Smooth muscle cell of the brain vasculature (primary cell): Measurements from ENCODE around the gene PREB.

ENCODE experiments used
- DNase-seq: peaks from one replicate; pipeline ENCODE4 v3.0.0-alpha.2; 2012; ENCODE audit warnings: low read depth, low spot score

Gene PREB

DNA sequence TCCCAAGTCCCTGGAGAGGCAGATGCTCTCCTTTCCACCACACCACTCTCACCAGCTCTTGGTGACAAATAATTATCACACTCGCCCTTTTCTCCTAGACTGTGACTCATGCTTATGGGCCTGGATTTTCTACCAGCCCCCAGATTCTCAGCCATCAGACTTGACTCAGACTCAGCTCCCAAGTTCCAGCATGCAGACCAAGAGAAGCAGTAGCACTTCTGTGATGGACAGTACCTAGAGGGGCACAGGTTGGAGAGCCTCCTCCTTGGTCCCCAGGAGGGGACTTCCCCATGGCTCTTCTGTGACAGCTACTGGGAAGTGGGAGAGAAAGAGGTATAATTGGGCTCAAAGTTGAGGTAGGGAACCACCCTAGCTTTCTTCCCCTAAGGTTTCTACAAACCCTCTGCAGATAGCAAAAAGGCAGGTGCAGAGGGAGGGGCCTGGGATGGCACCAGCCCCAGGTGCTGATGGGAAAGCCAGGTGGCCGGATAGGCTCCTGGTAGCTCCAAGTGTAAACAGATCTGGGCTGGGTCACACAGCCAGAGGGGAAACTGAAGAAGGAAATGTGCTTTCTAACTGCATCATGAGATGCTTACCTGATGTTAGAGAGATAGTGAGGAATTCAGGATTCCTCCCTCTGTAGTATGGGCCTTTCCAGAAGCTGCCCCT lies 18.5 kb upstream of the PREB start:
- no peak for DNase-seq

DNA sequence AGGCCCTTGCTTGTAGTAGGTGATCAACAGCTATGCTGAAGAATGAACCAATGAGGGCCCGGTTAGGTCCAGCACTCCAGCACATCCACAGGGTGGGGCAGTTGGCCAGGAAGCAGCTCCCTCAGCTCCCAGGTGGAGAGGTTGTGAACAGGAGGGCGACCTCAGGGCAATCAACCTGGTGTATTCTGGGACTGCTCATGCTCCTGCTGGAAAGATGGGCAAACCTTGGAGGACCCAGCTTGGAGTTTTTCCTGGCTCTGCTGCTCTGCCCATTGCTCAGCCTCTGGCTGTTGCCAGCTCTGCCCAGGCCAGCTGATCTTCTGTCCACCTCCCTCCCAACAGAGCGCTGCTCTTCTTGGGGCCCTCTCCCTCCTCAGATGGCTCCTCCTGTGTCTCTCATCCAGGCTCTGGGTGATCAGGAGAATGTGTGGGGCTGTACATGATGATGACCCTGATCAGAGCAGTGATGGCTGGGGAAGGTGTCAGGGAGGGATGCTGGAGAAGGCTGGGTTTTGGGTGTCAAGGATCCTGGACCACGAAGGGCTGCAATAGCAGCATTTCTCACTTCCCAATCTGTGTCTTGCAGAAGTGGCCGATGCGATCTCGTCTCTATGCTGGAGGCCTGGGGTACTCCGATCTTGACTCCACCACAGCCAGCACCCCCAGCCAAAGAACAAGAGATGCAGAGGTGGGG lies 17.8 kb upstream of the PREB start:
- no peak for DNase-seq

DNA sequence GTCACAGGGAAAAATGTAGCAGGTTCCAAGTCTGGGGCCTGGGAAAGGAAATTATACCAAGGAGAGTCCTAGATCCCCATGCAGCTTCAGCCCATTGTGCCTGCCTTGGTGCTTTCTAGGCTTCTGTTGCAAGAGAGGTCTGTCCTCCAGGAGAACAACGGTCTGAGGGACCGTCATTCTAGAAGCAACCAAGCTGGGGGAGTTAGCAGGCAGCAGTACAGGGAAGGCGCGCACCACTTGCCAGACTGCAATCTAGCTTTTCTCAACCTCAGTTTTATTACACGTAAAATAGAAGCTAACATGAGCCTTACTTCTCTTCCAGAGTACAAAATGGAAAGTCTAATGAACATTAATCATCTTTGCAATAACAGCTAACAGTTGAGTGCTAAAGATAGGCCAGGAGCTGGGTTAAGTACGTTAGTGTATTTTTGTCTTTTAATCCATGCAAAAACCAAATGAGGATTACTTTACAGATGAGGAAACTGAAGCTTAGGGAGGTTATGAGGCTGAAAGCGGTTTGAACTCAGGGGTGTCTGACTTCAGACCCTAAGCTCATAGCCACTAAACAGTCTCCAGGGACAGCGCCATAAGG lies 16.3 kb upstream of the PREB start:
- no peak for DNase-seq

DNA sequence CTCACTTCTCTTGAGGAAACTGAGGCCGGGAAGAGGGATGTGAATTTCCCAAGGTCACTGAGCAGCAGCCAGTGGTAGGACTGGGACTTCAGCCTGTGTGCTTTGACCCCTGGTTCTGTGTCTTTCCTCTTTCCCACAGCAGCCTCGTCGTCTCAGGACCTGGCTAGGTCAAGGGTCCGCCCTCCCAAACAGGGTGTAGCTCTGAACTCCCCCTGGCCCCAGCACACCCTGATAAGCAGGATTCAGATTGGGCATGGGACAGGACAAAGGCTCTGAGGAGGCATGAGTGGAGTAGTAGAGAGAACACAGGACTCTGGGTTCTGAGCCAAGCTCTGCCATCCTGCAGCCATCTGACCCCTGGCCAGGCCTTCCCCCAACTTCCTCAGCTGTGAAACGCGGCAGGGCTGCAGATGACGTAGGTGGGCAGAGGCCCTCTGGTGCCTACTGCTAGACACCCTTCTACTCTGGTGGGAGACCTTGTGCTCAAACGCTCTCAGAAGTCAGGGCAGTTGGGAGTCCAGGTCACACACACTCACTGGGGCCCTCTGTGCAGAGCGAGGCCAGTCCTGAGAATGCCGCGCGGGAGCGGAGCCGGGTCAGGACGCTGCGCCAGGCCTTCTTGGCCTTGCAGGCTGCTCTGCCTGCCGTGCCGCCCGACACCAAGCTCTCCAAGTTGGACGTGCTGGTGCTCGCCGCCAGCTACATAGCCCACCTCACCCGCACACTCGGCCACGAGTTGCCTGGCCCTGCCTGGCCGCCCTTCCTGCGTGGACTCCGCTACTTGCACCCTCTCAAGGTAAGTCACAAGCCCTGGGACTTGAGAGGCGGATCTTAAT lies 15.4 kb upstream of the PREB start:
- no peak for DNase-seq

GRCh38 chr2:27148801-27149439 lies 14.5 kb upstream of the PREB start, which contains the start of gene TCF23:
TCF23 (plus strand) TSS chr2:27149004; CDS start chr2:27149134, 130 bp downstream.
- DNase-seq = no peak

DNA sequence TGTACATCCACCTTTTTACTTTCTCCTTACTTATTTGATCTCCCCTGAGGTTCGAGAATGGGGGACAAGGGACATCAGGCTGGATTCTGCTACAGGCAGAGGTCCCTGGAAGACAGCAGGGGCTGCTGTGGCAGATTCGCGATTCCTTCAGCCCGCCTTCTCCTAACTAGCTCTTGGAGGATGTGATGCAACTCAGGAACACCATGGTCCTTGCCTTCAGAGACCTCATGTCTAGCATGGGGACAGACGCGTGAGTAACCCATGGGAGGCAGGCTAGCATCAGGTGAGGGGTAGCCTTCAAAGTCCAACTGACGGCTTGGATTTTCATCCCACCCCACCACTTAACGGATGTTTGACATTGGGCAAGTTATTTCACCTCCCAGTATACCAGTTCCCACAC lies 13.5 kb upstream of the PREB start:
- no peak for DNase-seq

GRCh38 chr2:27145682-27146081 lies 11.2 kb upstream of the PREB start:
- DNase-seq = no peak

- no peak for DNase-seq
These were observed 8.8 kb upstream of the PREB start for GRCh38 chr2:27143285-27143684.

GRCh38 chr2:27139310-27139709 lies 4.9 kb upstream of the PREB start, which contains the start of gene PRR30:
PRR30 (minus strand) TSS chr2:27139410; CDS start chr2:27138329, 1,081 bp downstream.
- no peak for DNase-seq

DNA sequence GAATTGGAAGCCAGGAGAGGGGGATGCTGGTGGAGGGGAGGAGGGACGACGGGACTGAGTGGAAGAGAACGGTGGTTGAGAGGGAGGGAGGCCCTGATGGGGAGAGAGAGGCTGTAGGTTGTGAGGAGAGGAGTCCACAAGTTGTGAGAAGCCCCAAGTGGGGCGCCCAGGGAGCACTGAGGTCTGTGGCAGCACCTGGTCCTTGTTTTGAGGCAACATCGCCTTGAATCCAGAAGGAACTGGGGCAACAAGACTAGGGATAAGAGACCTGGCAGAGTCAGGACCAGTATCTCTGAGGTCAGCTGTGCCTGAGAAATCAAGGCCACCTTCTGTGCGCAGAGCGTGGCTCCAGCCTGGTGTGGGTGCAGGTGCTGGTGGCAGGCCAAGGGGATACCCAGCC lies 3.7 kb upstream of the PREB start:
- no peak for DNase-seq

DNA sequence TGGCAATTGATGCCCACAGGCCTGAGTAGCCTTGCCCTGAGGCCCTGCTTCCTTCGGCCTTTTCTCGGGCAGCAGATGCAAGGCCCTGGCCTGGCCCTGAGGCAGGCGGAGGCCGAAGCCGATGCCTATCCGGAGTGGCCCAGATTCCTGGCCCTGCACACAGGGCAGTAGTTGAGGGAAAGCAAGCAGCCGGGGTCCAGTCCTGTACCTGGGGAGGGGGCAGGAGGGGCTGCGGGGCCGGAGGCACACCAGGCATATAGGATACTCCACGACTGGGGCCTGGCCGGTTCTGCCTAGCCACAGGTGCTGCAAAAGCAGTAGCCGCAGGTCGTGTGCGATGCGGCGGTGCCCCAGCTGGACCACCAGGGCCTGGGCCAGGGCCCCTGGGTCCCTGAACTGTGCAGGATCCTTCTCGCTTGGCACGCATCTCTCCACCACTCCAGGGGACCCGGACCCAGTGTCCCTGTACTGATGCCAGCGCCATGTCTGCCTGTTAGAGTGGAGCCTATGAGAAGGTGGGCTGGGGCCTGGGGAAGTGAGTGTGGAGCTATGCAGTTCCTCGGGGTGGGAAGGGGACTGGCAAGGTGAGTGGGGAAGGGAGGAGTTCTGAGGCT lies 3.0 kb upstream of the PREB start:
- DNase-seq = no peak

GRCh38 chr2:27136751-27137150 lies 2.3 kb upstream of the PREB start:
- DNase-seq = no peak

GRCh38 chr2:27135478-27135955 lies 1.1 kb upstream of the PREB start:
- DNase-seq = no peak

DNA sequence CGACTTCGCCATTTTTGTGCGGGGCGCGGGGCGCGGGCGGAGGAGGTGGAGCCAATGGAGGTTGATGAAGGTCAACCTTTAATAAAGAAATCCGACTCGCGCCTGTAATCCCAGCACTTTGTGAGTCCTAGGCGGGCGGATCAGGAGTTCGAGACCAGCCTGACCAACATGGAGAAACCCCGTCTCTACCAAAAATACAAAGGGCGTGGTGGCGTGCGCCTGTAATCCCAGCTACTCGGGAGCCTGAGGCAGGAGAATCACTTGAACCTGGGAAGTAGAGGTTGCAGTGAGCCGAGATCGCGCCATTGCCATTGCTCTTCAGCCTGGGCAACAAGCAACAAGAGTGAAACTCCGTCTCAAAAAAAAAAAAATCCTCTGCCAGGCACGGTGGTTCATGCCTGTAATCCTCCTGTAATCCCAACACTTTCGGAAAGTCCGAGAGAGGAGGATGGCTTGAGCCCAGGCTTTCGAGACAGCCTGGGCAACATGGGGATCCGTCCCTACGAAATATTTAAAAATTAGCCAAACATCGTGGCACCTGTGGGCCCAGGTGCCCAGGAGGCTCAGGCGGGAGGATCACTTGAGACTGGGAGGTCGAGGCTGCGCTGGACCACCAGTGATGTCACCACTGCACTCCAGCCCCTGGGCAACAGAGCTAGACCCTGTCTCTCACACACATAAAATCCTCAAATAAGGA lies 493 bp upstream of the PREB start:
- DNase-seq = no peak

- no peak for DNase-seq
These were observed 1.1 kb downstream of the PREB start for GRCh38 chr2:27133195-27133875.

DNA sequence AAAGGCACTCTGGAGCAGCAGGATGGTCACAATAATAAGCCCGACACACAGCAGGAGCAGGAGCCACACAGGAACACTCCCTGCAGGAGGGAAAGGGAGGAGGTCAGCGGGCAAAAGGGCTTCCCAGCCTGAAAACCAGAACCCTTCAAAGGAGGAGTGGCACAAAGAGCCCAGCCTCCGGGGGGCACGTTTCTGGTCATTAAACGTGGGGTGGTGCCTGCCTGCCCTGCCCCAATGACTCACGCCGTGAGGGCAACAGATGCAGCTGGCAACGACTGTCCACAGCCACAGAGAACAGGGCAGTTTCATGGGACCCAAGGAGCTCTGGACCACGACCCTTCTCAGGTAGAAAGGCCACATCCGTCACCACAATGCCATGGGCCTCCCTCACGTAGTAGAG lies 3.0 kb downstream of the PREB start:
- DNase-seq = no peak

DNA sequence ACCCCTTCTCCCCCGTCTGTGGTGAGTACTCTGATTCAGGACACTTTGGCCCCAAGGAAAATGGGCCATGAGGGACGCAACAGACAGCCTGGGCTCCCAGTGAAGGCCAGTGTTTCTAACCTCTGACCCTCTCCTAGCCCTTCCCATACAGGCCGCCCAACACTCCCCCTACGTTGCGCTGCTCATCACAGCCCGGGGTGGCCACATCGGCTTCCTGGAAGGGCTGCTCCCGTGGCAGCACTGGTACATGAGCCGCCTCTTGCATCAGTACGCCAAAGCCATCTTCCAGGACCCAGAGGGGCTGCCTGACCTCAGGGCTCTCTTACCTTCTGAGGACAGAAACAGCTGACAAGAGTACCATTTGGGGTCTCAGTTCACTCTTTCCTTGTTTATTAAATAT lies 4.0 kb downstream of the PREB start:
- DNase-seq = no peak

GRCh38 chr2:27128668-27129571 lies 5.5 kb downstream of the PREB start:
- no peak for DNase-seq
